ENCODE results near the gene FAM181B.

FAM181B gene, protein sequence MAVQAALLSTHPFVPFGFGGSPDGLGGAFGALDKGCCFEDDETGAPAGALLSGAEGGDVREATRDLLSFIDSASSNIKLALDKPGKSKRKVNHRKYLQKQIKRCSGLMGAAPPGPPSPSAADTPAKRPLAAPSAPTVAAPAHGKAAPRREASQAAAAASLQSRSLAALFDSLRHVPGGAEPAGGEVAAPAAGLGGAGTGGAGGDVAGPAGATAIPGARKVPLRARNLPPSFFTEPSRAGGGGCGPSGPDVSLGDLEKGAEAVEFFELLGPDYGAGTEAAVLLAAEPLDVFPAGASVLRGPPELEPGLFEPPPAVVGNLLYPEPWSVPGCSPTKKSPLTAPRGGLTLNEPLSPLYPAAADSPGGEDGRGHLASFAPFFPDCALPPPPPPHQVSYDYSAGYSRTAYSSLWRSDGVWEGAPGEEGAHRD

DNA sequence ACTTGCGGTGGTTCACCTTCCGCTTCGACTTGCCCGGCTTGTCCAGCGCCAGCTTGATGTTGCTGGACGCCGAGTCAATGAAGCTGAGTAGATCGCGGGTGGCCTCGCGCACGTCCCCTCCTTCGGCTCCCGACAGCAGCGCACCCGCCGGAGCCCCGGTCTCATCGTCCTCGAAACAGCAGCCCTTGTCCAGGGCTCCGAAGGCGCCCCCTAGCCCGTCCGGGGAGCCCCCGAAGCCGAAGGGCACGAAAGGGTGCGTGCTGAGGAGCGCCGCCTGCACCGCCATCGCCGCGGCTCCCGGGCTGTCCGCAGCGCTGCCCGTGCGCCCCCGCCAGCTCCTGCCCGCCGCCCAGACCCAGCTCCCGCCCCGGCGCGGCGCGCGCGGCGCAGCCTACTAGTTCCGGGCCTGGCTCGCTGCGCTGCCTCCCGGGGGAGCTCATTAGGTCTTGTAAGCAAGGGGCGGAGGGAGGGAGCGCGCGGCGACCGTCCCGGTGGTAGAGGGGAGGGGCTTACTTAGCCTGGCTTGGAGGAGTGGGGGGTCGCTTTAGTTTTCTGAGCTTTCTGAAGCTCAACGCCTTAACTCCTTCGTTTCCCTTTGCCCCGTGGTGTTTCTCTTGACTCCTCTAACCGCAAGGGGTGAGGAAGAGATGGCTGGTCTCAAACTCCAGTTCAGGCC is at the start of gene FAM181B:
TSS of gene FAM181B (minus strand) at position 421 of the 676 bp plus-strand sequence. CDS start at position 286, 135 bp downstream.
- peak; percentile 21 for DNase-seq

- DNase-seq = no peak
Measured at GRCh38 chr11:82782825-82783374, 49.2 kb upstream of the FAM181B start.

- no peak for DNase-seq
Measured at GRCh38 chr11:82778776-82779175, 45.1 kb upstream of the FAM181B start.

GRCh38 chr11:82776377-82776776 is 42.7 kb upstream of the FAM181B start:
- no peak for DNase-seq

DNA sequence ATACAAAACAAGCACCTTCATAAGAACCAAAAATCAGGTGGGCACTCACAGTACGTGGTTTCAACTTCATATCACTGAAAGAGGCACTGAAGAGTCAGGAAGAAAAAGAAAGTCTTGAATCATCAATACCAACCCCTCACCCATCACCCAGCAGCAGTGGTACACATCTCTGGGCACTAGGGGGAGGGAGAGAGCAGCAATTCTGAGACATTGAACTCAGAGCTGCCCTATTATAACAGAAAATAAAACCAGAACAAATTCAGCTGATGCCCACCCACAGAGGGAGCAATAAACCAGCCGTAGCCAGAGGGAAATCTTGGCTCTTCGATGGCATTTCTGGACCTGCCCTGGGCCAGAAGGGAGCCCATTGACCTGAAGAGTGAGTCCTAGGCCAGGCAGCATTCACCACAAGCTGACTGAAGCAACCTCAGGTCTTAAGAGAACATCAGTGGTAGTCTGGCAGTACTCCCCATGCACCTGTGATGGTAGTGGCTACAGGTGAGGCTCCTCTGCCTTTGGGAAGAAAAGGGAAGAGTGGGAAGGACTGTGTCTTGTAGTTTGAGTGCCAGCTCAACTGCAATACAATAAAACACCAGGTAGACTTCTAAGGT is 42.2 kb upstream of the FAM181B start:
- DNase-seq = peak; percentile 9

- no peak for DNase-seq
Measured at GRCh38 chr11:82775218-82775617, 41.6 kb upstream of the FAM181B start.

- DNase-seq = no peak
Measured at GRCh38 chr11:82771781-82772180, 38.1 kb upstream of the FAM181B start.

DNA sequence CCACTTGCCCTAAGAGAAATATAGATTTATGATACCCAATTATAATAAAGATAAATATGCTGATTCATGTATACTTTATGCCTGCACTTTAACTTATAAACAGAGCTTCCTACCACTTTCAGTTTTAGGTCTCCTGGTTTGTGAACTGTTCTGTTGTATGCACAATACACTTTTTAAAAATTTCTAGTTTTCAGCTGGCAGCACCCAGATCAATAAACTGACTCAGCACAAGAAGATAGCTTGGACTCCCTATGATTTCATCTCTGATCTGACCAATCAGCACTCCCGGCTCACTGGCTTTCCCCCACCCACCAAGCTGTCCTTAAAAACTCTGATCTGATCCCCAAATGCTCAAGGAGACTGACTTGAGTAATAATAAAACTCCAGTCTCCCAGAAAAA is 33.5 kb upstream of the FAM181B start:
- DNase-seq = no peak

- peak; percentile 1 for DNase-seq
Measured at GRCh38 chr11:82765466-82766034, 31.9 kb upstream of the FAM181B start.

DNA sequence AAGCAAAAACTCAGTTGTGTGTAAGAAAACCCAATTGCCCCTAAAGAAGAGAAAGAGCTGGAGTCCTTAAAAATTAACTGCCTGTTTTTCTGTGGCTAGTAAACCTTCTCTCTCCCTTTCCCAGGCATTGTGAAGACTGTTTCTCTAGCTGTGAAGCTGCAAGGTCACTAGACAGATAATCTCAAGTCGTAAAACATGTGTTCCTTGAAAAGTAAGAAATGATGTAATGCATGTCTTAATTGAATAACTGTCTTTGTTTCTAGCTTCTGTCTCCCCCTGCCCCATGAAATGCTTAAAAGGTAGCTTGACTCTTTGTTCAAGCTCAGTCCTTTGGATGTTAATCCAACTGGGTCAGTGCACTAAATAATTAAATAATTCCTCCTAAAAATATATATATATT is 29.5 kb upstream of the FAM181B start:
- no peak for DNase-seq

- no peak for DNase-seq
Measured at GRCh38 chr11:82759649-82760048, 26.0 kb upstream of the FAM181B start.

DNA sequence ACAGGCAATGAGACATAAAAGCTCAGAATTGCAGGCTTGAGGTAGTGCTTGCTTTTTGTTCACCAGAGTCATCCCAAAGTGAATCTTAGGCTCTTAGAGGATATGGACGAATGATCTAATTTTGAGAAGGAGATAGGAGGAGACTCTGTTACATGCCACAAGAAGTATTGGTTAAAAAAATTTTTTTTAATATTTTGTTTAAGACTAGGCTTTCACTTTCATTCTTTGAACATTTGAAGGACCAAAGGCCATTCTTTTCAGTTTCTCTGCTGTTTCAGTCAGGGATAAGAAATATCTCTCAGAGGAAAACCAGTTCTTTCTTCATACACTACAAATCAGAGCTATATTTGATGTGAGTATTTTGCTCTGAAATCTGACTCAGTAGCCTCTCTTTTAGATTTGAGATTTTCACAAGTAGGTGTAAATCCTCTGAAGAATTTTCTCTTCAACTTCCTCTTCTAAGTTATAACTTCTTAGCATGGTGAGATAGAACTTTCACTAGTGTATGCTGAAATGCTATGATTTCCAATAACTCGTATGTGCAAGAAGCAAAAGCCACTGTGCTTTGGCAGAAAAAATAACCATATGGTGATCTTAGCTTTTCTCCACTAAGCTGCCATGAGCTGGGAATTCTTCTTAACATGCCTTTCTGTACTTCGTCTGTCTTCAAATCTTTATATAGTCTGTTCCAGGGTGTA is 24.1 kb upstream of the FAM181B start:
- no peak for DNase-seq

DNA sequence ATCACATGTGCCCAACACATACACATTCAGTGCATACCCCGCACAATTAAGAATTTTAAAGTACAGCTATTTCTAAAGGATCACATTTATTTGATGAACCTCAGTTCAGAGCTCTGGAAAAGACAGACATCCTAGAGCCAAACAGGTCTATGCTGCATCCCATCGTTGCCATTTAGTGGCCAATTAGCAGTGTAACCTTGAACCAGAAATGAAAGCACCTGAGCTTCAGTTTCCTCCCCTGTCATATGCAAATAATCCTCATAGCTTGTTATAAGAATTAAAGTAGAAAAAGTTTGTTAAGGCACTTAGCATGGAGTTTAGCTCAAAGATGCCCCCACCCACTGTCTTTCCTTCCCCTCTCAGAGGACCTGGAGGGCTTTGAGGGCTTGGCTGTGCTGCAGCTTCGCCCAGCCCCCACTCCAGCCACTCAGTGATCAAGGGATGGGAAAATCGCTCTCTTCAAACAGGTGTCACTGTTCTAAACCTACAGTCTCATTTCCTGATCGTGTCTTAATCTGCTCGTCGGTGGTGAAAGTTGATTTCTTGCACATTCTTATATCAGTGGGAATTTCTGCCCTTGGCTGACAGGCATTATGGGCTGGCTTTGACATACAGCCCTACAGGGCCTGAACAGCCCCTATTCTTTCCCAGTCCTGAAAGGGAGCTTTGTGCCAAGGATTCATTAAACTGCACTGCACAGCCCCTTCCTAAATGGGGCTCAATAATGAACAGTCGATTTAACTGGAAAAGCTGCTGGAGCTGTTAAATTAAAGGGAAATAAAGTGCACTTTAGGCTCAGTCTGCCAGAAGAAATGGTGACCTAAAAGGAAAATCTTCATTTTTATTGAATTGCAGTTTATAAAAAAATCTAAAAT is 23.3 kb upstream of the FAM181B start:
- DNase-seq = no peak

DNA sequence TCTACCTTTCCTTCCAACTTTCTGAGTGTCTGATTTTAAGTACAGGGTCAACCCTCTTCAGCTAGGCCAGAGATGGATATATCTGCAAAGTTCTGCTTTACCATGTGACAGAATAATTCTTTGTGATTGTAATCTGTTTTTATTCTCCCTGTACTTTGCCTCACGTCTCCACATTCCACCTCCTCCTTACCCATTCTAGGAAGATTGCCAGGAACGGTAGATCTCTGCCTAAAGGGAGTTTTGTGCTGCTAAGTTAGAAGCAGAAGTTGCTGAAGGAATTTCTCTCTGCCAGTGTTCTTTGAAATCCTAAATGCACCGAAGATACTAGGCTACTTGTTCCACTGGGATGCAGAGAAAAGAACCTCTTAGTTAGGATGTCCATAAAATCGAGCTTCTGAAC is 20.7 kb upstream of the FAM181B start:
- no peak for DNase-seq

- no peak for DNase-seq
Measured at GRCh38 chr11:82753921-82754320, 20.3 kb upstream of the FAM181B start.

- DNase-seq = no peak
Measured at GRCh38 chr11:82752801-82753200, 19.1 kb upstream of the FAM181B start.

- DNase-seq = no peak
Measured at GRCh38 chr11:82750643-82751139, 17.0 kb upstream of the FAM181B start.

DNA sequence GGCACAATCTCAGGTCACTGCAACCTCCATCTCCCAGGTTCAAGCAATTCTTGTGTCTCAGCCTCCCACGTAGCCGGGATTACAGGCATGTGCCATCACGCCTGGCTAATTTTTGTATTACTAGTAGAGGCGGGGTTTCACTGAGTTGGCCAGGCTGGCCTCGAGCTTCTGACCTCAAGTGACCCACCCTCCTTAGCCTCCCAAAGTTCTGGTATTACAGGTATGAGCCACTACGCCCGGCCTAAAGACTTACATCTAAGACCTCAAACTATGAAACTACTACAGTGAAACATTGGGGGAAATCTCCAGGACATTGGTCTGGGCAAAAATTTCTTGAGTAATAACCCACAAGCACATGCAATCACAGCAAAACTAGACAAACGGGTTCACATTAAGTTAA is 13.8 kb upstream of the FAM181B start:
- no peak for DNase-seq

GRCh38 chr11:82738091-82738490 is 4.4 kb upstream of the FAM181B start:
- no peak for DNase-seq

- no peak for DNase-seq
Measured at GRCh38 chr11:82734120-82734479, 436 bp upstream of the FAM181B start.

DNA sequence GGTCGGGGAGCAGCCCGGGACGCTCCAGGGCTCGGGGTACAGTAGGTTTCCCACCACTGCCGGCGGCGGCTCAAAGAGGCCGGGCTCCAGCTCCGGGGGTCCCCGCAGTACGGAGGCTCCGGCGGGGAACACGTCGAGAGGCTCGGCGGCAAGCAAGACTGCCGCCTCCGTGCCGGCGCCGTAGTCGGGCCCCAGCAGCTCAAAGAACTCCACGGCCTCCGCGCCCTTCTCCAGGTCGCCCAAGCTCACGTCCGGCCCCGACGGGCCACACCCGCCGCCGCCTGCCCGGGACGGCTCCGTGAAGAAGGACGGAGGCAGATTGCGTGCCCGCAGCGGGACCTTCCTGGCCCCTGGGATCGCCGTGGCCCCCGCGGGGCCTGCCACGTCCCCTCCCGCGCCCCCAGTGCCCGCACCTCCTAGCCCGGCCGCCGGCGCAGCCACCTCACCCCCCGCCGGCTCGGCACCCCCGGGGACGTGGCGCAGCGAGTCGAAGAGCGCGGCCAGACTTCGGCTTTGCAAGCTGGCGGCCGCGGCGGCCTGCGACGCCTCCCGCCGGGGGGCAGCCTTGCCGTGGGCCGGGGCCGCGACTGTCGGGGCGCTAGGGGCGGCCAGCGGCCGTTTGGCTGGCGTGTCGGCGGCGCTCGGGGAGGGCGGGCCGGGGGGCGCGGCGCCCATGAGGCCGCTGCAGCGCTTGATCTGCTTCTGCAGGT is 775 bp downstream of the FAM181B start:
- no peak for DNase-seq
